Activated CD4-positive, alpha-beta T cell treated with anti-CD3 and anti-CD28 coated beads, Interleukin-2, amount 10 ng/mL, durations not matched to agents 7 days and 5 days (primary cell): Measurements from ENCODE around the gene OR10A4. TPM values are rescaled to one million over a fixed set of nuclear protein-coding genes. Genes with fewer than 3 reads are reported as not detected.
"Not testable (repeated sequence)": the region's sequence is repeated elsewhere in the genome, so short reads cannot be mapped to it uniquely, and the experiment has no call there.

Source experiments
- CTCF ChIA-PET: fragments of 350-600 bp; sonication (Branson Sonifier 250); formaldehyde crosslinking; loops from one replicate; lab custom pipeline; 2021; ENCODE audit warnings: antibody characterized with exemption; lab: Charles Lee
- POLR2A ChIA-PET: fragments of 350-600 bp; sonication (Branson Sonifier 250); formaldehyde crosslinking; loops from one replicate; lab custom pipeline; 2021; ENCODE audit warnings: antibody characterized with exemption; lab: Charles Lee
- DNase-seq: peaks from one replicate; pipeline ENCODE4 v3.0.0-alpha.2; 2020
- H3K27ac Mint-ChIP-seq: one replicate; pipeline ENCODE4 v1.8.0; 2021; ENCODE audit warnings: mild to moderate bottlenecking, moderate library complexity, mixed read lengths
- H3K27me3 Mint-ChIP-seq: one replicate; pipeline ENCODE4 v1.8.0; 2021; ENCODE audit warnings: mixed read lengths
- H3K36me3 Mint-ChIP-seq: one replicate; pipeline ENCODE4 v1.8.0; 2021; ENCODE audit warnings: low read depth, mixed read lengths
- H3K4me1 Mint-ChIP-seq: one replicate; pipeline ENCODE4 v1.8.0; 2021; ENCODE audit warnings: mixed read lengths
- H3K4me3 Mint-ChIP-seq: one replicate; pipeline ENCODE4 v1.8.0; 2021; ENCODE audit warnings: mild to moderate bottlenecking, moderate library complexity, mixed read lengths
- H3K9me3 Mint-ChIP-seq: one replicate; pipeline ENCODE4 v1.8.0; 2021; ENCODE audit warnings: mixed read lengths
- total RNA-seq, 2 experiments: library from RNA; stranded (reverse); gene quantifications; one replicate each; pipeline ENCODE4 v1.2.3, GENCODE V29; 2021

The OR10A4 gene, protein sequence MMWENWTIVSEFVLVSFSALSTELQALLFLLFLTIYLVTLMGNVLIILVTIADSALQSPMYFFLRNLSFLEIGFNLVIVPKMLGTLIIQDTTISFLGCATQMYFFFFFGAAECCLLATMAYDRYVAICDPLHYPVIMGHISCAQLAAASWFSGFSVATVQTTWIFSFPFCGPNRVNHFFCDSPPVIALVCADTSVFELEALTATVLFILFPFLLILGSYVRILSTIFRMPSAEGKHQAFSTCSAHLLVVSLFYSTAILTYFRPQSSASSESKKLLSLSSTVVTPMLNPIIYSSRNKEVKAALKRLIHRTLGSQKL
- not detected for total RNA-seq

DNA sequence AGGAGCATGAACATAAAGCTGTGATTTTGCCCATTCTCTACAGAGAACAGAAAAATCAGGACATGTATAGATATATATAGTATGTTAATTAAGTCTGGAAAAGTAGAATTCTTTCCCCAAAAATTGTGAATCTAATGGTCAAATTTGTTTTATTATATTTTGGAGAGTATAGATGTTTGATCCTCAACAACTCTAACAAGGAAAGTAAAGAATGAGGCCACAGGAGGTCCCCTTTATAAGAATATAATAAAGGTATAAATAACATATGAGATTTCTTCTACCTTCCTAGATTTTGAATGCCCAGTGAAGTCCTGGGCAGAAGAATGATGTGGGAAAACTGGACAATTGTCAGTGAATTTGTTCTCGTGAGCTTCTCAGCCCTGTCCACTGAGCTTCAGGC lies at the start of gene OR10A4:
TSS of gene OR10A4 (plus strand) at position 301 of the 400 bp plus-strand sequence. CDS start at position 324, 23 bp downstream.
- Mint-ChIP-seq H3K4me3 (no peak within 1 kb of the TSS), H3K9me3 (no peaks in the 10 kb centered on the region), H3K27ac (no peak within 1 kb of the TSS), H3K4me1 (no peaks in the 10 kb centered on the region), H3K36me3 (no peaks in the 10 kb centered on the region), H3K27me3 (no peaks in the 10 kb centered on the region)
- POLR2A ChIA-PET: interaction anchor here (0.6 kb wide), 1 partner anchor 14 kb away, joined by 4 read pairs; no protein-coding TSS in a partner anchor
- DNase-seq: no peak
- CTCF ChIA-PET: no interaction called here

DNA sequence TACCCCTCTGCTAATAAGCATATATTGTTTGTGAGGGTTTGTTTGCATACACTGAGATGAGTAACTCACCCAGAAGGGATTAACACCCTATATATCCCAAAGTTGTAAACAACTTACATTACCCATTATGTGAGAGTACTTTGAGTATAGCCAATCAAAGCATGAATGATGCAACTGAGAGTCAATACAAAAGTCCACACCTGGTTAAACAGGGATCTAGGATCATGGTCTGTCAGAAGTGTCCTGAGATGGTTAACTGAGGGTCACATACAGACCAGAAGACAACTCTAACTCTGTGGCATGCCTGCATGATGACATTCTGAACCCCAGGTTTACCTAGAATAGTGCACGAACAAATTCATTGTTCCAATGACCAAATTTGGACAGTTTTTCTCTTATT lies 48.3 kb upstream of the OR10A4 start:
- Mint-ChIP-seq H3K27ac (no peak overlapping the region), H3K36me3 (no peaks in the 10 kb centered on the region), H3K9me3 (no peaks in the 10 kb centered on the region), H3K4me3 (no peak overlapping the region), H3K27me3 (no peaks in the 10 kb centered on the region), H3K4me1 (no peaks in the 10 kb centered on the region)
- ChIA-PET CTCF (no interaction called here), POLR2A (no interaction called here)
- DNase-seq: no peak

DNA sequence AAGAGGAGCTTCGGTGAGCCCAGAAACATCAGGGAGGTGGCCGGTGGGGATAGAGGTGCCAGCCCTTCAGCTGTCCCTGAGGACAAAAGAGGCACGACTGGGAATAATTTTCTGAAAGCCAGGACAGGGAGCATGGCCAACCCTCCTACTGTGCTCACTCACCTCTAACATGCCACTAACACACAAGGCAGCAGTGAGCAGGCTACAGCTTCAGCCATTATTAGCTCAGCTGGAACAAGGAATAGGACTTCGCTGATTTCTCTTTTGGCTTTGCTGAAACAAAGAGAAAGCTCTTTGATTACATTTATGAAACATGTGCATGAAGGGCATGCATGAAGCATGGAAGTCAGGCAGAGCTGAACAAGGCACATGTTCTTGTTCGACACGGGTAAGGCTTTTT lies 43.1 kb upstream of the OR10A4 start:
- DNase-seq: no peak
- Mint-ChIP-seq H3K4me3 (no peak overlapping the region), H3K27ac (no peak overlapping the region), H3K36me3 (no peaks in the 10 kb centered on the region), H3K27me3 (peaks cover 6% of the 10 kb centered on the region), H3K9me3 (no peaks in the 10 kb centered on the region), H3K4me1 (no peaks in the 10 kb centered on the region)
- POLR2A ChIA-PET: no interaction called here
- CTCF ChIA-PET: interaction anchor here (1.0 kb wide), 1 partner anchor 29 kb away, joined by 3 read pairs; the partner anchor contains the start of gene OR10A2

DNA sequence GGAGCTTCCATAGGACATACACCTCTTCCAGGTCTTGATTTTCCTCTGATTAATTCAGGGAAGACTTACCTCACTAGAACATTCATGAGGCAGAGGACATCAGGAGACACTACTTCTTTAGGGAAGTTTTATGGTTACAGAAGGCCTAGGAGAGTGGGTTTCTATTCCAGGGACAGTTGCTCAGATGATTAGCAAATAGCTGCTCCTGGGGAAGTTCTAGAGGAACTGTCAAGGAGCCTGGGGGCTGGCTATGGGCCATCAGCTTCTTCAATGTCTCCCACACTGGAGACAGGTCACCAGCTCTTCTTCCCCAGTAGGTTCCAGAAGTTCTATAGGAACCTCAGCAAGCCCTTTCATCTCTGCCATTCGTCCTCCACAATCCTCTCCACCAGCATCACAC lies 42.4 kb upstream of the OR10A4 start:
- Mint-ChIP-seq H3K4me3 (no peak overlapping the region), H3K9me3 (no peaks in the 10 kb centered on the region), H3K36me3 (no peaks in the 10 kb centered on the region), H3K27ac (no peak overlapping the region), H3K27me3 (peaks cover 6% of the 10 kb centered on the region), H3K4me1 (no peaks in the 10 kb centered on the region)
- DNase-seq: no peak
- ChIA-PET CTCF (interaction anchor here (1.0 kb wide), 1 partner anchor 29 kb away, joined by 3 read pairs; the partner anchor contains the start of gene OR10A2), POLR2A (interaction anchor here (0.7 kb wide), 1 partner anchor 637 kb away, joined by 3 read pairs; no protein-coding TSS in a partner anchor)

DNA sequence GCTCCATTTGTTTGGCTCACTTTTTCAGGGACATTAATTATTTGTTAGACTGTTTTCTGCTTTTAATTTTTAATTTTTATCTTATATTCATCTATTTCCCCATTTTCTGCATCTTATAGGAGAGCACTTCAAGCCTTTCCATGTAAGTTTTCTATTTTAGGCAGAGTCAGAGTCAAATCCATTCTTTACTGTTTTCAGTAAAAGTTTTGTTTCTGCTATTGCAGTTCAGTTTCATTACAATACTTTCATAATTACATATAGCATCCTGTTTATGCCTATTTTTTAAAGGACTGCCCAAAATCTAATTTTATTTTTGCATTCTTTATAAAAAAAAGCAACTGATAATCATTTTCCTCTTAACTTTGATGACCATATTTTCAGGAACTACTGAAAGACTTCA lies 34.7 kb upstream of the OR10A4 start:
- no peak for DNase-seq
- ChIA-PET POLR2A (no interaction called here), CTCF (no interaction called here)
- Mint-ChIP-seq H3K27ac (no peak overlapping the region), H3K4me3 (no peak overlapping the region), H3K36me3 (no peaks in the 10 kb centered on the region), H3K9me3 (no peaks in the 10 kb centered on the region), H3K27me3 (peaks cover 5% of the 10 kb centered on the region), H3K4me1 (peaks cover 3% of the 10 kb centered on the region)

DNA sequence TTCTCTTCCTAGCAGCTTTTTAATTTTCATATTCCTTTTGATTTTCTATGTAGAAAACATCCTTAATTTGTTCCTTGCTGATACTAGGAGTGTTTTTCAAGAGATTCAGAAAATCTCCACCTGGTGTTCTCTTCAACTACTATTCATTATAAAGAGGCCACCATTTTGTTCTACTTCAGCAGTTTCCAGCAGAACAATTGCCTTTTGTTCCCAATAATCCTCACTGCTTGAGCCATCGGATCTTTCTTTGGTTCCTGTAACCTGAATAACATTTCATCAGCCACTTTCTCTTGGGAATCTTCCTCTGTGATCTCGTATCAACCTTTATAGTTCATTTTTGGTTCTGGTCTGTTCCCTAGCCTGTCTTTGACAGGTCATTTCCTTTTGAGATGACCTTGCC lies 32.8 kb upstream of the OR10A4 start:
- Mint-ChIP-seq H3K9me3 (no peaks in the 10 kb centered on the region), H3K36me3 (no peaks in the 10 kb centered on the region), H3K27me3 (peaks cover 3% of the 10 kb centered on the region), H3K27ac (no peak overlapping the region), H3K4me3 (no peak overlapping the region), H3K4me1 (peaks cover 3% of the 10 kb centered on the region)
- ChIA-PET POLR2A (no interaction called here), CTCF (no interaction called here)
- DNase-seq: no peak

DNA sequence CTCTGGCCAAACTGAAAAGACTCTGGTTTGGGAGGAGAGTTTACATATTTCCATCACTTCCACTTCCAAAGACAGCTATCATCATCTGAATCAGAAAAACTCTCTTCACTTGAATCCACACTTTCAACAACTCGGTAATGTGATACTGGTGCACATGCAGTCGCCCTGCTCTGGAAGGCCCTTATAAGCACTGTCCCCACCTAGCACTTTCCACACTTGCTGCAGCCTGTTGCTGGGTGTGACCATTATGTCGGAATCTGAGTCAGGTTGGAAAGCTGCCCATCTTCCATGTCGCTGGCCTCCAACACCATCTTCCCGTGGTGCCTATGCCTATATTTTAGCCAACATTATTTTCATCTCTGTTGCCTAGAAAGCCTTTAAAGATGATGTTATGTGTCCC lies 32.1 kb upstream of the OR10A4 start:
- ChIA-PET POLR2A (no interaction called here), CTCF (interaction anchor here (0.6 kb wide), 1 partner anchor 20 kb away, joined by 3 read pairs; no protein-coding TSS in a partner anchor)
- Mint-ChIP-seq H3K9me3 (no peaks in the 10 kb centered on the region), H3K4me1 (peaks cover 3% of the 10 kb centered on the region), H3K27ac (no peak overlapping the region), H3K4me3 (no peak overlapping the region), H3K27me3 (peaks cover 3% of the 10 kb centered on the region), H3K36me3 (no peaks in the 10 kb centered on the region)
- DNase-seq: no peak

DNA sequence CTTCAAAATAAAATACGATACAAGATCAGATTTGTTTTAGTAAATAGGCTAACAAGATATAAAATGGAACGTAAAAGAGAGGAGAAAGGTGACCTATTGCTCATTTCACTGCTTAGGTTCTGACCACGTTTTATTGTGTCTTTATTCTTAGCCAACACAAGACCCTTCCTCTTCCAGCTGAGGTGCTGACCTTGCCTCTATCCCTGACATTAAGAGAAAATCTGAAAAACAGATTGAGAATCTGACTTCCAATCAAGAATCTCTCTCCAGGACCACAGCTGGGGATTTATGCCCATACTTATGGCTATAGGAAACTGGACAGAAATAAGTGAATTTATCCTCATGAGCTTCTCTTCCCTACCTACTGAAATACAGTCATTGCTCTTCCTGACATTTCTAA lies 31.0 kb upstream of the OR10A4 start, which contains the start of gene OR10A5:
TSS of gene OR10A5 (plus strand) at position 301 of the 400 bp plus-strand sequence. CDS start at position 301, 0 bp downstream.
- Mint-ChIP-seq H3K27ac (no peak within 1 kb of the TSS), H3K27me3 (peaks cover 2% of the 10 kb centered on the region), H3K9me3 (no peaks in the 10 kb centered on the region), H3K36me3 (no peaks in the 10 kb centered on the region), H3K4me3 (no peak within 1 kb of the TSS), H3K4me1 (peaks cover 3% of the 10 kb centered on the region)
- ChIA-PET POLR2A (no interaction called here), CTCF (no interaction called here)
- DNase-seq: no peak

DNA sequence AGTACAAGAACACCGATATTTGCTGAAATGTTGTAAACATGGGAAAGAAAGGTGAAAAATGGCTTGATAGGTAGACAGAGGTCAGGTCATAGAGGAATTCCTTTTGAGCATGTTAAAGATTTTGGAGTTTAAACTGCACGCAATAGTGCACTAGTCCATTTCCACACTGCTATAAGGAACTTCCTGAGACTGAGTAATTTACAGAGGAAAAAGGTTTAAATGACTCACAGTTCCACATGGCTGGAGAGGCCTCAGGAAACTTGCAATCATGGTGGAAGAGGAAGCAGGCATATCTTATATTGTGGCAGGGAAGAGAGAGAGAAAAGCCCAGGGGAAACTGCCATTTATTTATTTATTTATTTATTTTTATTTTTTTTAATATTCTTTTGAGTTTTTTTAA lies 25.9 kb upstream of the OR10A4 start:
- H3K4me3 Mint-ChIP-seq: no peak overlapping the region
- no peaks in the 10 kb centered on the region for H3K4me1 Mint-ChIP-seq
- peaks cover 12% of the 10 kb centered on the region for H3K9me3 Mint-ChIP-seq
- no peak for DNase-seq
- no peak overlapping the region for H3K27ac Mint-ChIP-seq
- ChIA-PET POLR2A (no interaction called here), CTCF (no interaction called here)
- no peaks in the 10 kb centered on the region for H3K27me3 Mint-ChIP-seq
- H3K36me3 Mint-ChIP-seq: no peaks in the 10 kb centered on the region

DNA sequence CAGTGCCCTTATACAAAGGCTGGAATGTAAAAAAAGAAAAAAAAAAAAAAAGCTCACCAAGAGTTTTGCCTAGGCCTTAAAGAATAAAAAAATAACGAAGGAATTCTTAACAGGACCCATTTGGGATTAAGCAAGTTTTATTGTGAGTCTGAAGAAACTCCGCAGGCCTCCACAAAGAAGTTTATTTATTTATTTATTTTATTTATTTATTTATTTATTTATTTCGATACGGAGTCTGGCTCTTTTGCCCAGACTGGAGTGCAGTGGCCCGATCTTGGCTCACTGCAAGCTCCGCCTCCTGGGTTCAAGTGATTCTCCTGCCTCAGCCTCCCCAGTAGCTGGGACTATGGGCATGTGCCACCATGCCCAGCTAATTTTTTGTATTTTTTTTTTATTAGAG lies 21.6 kb upstream of the OR10A4 start:
- H3K27ac Mint-ChIP-seq: not testable (repeated sequence)

DNA sequence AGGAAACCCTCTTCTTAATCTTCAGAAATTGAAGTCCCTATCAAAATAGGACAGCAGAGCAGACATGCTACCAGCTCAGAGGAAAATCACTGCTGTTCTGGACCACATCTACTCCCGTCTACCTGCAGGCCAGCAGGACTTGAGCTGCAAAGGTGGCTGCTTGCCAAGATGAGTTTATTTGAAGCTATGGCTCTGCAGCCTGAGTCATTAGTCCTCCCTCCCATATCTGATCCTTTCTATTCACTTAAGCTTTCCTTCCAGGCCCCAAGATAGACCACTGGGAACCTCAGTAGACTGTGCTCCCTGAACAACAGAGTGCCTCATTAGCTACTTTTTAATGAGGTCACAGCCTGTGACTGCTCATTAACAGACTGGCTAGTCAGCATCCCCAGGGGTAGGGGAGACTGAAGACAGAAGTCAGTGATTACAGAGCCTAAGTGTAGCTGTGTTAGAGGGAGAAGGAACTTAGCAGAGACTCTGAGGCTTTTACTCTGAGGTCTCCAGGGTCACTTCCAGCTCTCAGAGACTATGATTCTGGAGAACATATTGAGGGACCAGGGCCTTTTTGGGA lies 20.4 kb upstream of the OR10A4 start:
- Mint-ChIP-seq H3K27me3 (peaks cover 2% of the 10 kb centered on the region), H3K27ac (no peak overlapping the region), H3K9me3 (peaks cover 12% of the 10 kb centered on the region), H3K36me3 (no peaks in the 10 kb centered on the region), H3K4me1 (peaks cover 8% of the 10 kb centered on the region), H3K4me3 (no peak overlapping the region)
- POLR2A ChIA-PET: no interaction called here
- CTCF ChIA-PET: no interaction called here
- no peak for DNase-seq

More for the DNA sequence above, 21.6 kb upstream of the OR10A4 start:
- peaks cover 12% of the 10 kb centered on the region for H3K9me3 Mint-ChIP-seq
- H3K27me3 Mint-ChIP-seq, DNase-seq, POLR2A ChIA-PET, H3K36me3 Mint-ChIP-seq, CTCF ChIA-PET, H3K4me3 Mint-ChIP-seq, H3K4me1 Mint-ChIP-seq: not testable (repeated sequence)

DNA sequence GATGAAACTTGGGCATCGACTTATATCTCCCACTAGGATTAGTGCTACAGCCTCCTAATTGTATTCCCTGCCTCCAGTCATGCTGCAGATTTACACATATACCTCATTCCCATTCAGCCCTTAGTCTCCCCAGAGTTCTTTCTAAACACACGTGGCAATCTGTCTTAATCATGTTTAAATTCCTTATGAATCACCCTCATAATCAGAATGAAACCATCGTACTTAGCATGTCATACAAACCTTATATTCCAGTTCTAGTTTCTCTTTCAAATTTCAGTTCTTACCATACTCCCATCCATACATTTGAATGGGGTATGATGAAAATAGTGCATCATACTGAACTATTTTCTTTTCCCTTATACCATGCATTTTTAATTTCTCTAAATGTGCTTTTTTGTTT lies 19.6 kb upstream of the OR10A4 start:
- H3K27ac Mint-ChIP-seq: no peak overlapping the region
- no peak overlapping the region for H3K4me3 Mint-ChIP-seq
- H3K27me3 Mint-ChIP-seq: peaks cover 2% of the 10 kb centered on the region

DNA sequence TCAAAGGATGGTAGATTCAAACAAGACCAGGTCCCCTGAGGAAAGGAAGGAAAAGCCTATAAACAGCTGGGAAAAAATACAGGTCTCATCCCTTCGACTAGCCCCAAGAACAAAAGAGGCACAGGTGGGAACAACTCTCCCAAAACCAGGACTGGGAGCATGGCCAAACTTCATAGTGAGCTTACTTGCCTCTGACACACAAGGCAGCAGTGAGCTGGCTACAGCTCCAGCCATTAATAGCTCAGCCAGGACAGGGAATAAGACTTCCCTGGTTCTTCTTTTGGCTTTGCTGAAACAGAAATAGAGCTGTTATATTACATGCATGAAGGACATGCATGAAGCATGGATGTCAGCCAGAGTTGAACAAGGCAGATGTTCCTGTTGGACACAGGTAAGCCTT lies 13.5 kb upstream of the OR10A4 start, which contains the start of gene OR10A2:
TSS of gene OR10A2 (plus strand) at position 97 of the 400 bp plus-strand sequence. CDS start 6,698 bp downstream, outside the sequence.
- no peak within 1 kb of the TSS for H3K27ac Mint-ChIP-seq
- H3K9me3 Mint-ChIP-seq: no peaks in the 10 kb centered on the region
- no peak within 1 kb of the TSS for H3K4me3 Mint-ChIP-seq
- H3K4me1 Mint-ChIP-seq: no peaks in the 10 kb centered on the region
- POLR2A ChIA-PET: no interaction called here
- no peak for DNase-seq
- peaks cover 6% of the 10 kb centered on the region for H3K27me3 Mint-ChIP-seq
- no peaks in the 10 kb centered on the region for H3K36me3 Mint-ChIP-seq
- CTCF ChIA-PET: interaction anchor here (1.1 kb wide), 1 partner anchor 30 kb away, joined by 3 read pairs; no protein-coding TSS in a partner anchor

More for the DNA sequence above, 19.6 kb upstream of the OR10A4 start:
- no peak for DNase-seq
- CTCF ChIA-PET: no interaction called here
- Mint-ChIP-seq H3K9me3 (peaks cover 9% of the 10 kb centered on the region), H3K4me1 (peaks cover 8% of the 10 kb centered on the region), H3K36me3 (no peaks in the 10 kb centered on the region)
- POLR2A ChIA-PET: no interaction called here
